Liver (tissue), 9 donors: Measurements from ENCODE around the gene GALNT8. TPM values are rescaled to one million over a fixed set of nuclear protein-coding genes. Genes with fewer than 3 reads are reported as not detected.

Experiments used
- DNase-seq: peaks from one replicate; pipeline ENCODE4 v3.0.0-alpha.2; 2017; ENCODE audit warnings: low spot score
- H3K27ac ChIP-seq, 2 donors: one replicate each; pipeline ENCODE4 v1.7.0; 2013; ENCODE audit warnings: inconsistent platforms in 2 of 2, low read length in 2 of 2, control low read depth in 1 of 2, low read depth in 1 of 2, mild to moderate bottlenecking in 1 of 2
- H3K27me3 ChIP-seq, 4 donors: one replicate each; pipeline versions ENCODE4 v1.6.1 to v1.7.0; 2013; ENCODE audit warnings: low read length in 3 of 4, inconsistent platforms in 1 of 4, mild to moderate bottlenecking in 1 of 4, moderate library complexity in 1 of 4; ENCODE audit not compliant: control insufficient read depth in 4 of 4, insufficient read depth in 4 of 4
- H3K36me3 ChIP-seq, 4 donors: one replicate each; pipeline versions ENCODE4 v1.6.1 to v1.7.0; 2013; ENCODE audit warnings: low read length in 3 of 4, mild to moderate bottlenecking in 3 of 4, low read depth in 1 of 4, moderate library complexity in 1 of 4; ENCODE audit not compliant: control insufficient read depth in 4 of 4, insufficient read depth in 3 of 4
- H3K4me1 ChIP-seq, 4 donors: one replicate each; pipeline versions ENCODE4 v1.6.1 to v1.7.0; 2013; ENCODE audit warnings: low read length in 3 of 4, mild to moderate bottlenecking in 3 of 4, moderate library complexity in 1 of 4; ENCODE audit not compliant: control insufficient read depth in 4 of 4, insufficient read depth in 4 of 4
- H3K4me3 ChIP-seq, 3 donors: one replicate each; pipeline versions ENCODE4 v1.6.1 to v1.7.0; 2013; ENCODE audit warnings: low read length in 3 of 3, control low read depth in 1 of 3, low read depth in 1 of 3, mild to moderate bottlenecking in 1 of 3
- H3K9ac ChIP-seq, 2 donors: one replicate each; pipeline ENCODE4 v1.7.0; 2013; ENCODE audit warnings: low read length in 2 of 2, mild to moderate bottlenecking in 2 of 2, moderate library complexity in 2 of 2, control low read depth in 1 of 2, low read depth in 1 of 2
- H3K9me3 ChIP-seq, 4 donors: one replicate each; pipeline versions ENCODE4 v1.6.1 to v1.7.0; 2013; ENCODE audit warnings: low read length in 3 of 4; ENCODE audit not compliant: control insufficient read depth in 4 of 4
- EGR1 ChIP-seq, 2 donors: IDR thresholded peaks; 2 replicates each; pipeline ENCODE4 v1.6.1; 2016 to 2018; ENCODE audit warnings: antibody characterized with exemption in 2 of 2, low read depth in 2 of 2
- FOXA2 ChIP-seq: IDR thresholded peaks from 2 replicates; pipeline ENCODE4 v1.6.1; 2016; ENCODE audit warnings: antibody characterized with exemption
- GABPA ChIP-seq, 2 donors: IDR thresholded peaks in 1 of 2; conservative IDR thresholded peaks in 1 of 2; 2 replicates each; pipeline ENCODE4 v1.6.1; 2016; ENCODE audit warnings: antibody characterized with exemption in 2 of 2, mild to moderate bottlenecking in 1 of 2, moderate library complexity in 1 of 2
- HNF4A ChIP-seq, 2 donors: conservative IDR thresholded peaks; 2 replicates each; pipeline ENCODE4 v1.6.1; 2016; ENCODE audit warnings: antibody characterized with exemption in 2 of 2, mild to moderate bottlenecking in 2 of 2
- HNF4G ChIP-seq: IDR thresholded peaks from 2 replicates; pipeline ENCODE4 v1.6.1; 2016; ENCODE audit warnings: antibody characterized with exemption
- JUND ChIP-seq, 2 donors: IDR thresholded peaks; 2 replicates each; pipeline ENCODE4 v1.6.1; 2016; ENCODE audit warnings: antibody characterized with exemption in 2 of 2
- MAX ChIP-seq: IDR thresholded peaks from 2 replicates; pipeline ENCODE4 v1.6.1; 2016; ENCODE audit warnings: antibody characterized with exemption
- NR2F2 ChIP-seq: IDR thresholded peaks from 2 replicates; pipeline ENCODE4 v1.6.1; 2016; ENCODE audit warnings: antibody characterized with exemption
- SP1 ChIP-seq: IDR thresholded peaks from 2 replicates; pipeline ENCODE4 v1.6.1; 2018; ENCODE audit warnings: antibody characterized with exemption, mild to moderate bottlenecking
- TAF1 ChIP-seq: conservative IDR thresholded peaks from 2 replicates; pipeline ENCODE4 v1.6.1; 2016; ENCODE audit warnings: antibody characterized with exemption, mild to moderate bottlenecking
- YY1 ChIP-seq: IDR thresholded peaks from 2 replicates; pipeline ENCODE4 v1.6.1; 2016; ENCODE audit warnings: antibody characterized with exemption, mild to moderate bottlenecking
- WGBS: extraction: QIAGEN DNeasy Blood & Tissue Kit; methylation state at CpG from one replicate; pipeline ENCODE4 v1.1.7; 2013; 5-methylcytosine and 5-hydroxymethylcytosine counted together
- polyA plus RNA-seq, 2 donors: library from polyadenylated mRNA; stranded (reverse) in 1 of 2; unstranded in 1 of 2; fragments of 200-250 nt in 1 of 2; fragments of >200 nt in 1 of 2; fragmentation: Nextera tagmentation in 1 of 2; extraction: Ambion mirVana in 1 of 2; gene quantifications; one replicate each; pipeline versions ENCODE4 v1.2.1 to v1.2.3, GENCODE V29; 2013 to 2015
- total RNA-seq, 2 donors: library from RNA; depleted of rRNA; stranded (reverse); fragments of >200 nt; gene quantifications; one replicate each; pipeline ENCODE4 v1.2.3, GENCODE V29; 2014
- TF ChIP-seq, protein P1 (sequence below): IDR thresholded peaks from 2 replicates; pipeline ENCODE4 v1.6.1; 2016; ENCODE audit warnings: antibody characterized with exemption, mild to moderate bottlenecking
- TF ChIP-seq, protein P2 (sequence below): IDR thresholded peaks from 2 replicates; pipeline ENCODE4 v1.6.1; 2016; ENCODE audit warnings: antibody characterized with exemption
- TF ChIP-seq, protein P3 (sequence below): fragments of 150-350 bp; IDR thresholded peaks from 2 replicates; pipeline ENCODE4 v1.5.1; 2017; ENCODE audit warnings: improper control_type of control experiment, low read depth, low read length; ENCODE audit not compliant: missing input control
- TF ChIP-seq, protein P4 (sequence below): IDR thresholded peaks from 2 replicates; pipeline ENCODE4 v1.6.1; 2016; ENCODE audit warnings: antibody characterized with exemption
- donor health status: healthy.
- donor health status: healthy.
- donor health status: healthy.
- donor health status: healthy.
- donor health status: healthy.

GALNT8 gene
- total and polyA plus RNA-seq, 4 donors, result 0.03 to 0.25 (median 0.19) TPM; not detected in 1

- peaks cover 0 to 8% (median 3%) of the 10 kb centered on the region in 4 donors for H3K27me3 ChIP-seq
Observed at GRCh38 chr12:4806439-4807115, 86.4 kb downstream of the GALNT8 start.

More at GRCh38 chr12:4806439-4807115, 86.4 kb downstream of the GALNT8 start:
- Histone ChIP-seq H3K9me3 (no peaks in the 10 kb centered on the region), H3K9ac (no peak overlapping the region), H3K4me1 (peaks cover 0 to 9% (median 3%) of the 10 kb centered on the region in 4 donors), H3K36me3 (no peaks in the 10 kb centered on the region), H3K4me3 (no peak overlapping the region), H3K27ac (no peak overlapping the region)
- WGBS, result 55% methylated on average over 8 of the region's 8 CpGs
- TF ChIP-seq HNF4G (no peak), TAF1 (no peak), SP1 (no peak), JUND (IDR thresholded peaks at IDR 0.05) (no peak), FOXA2 (no peak), MAX (no peak), EGR1 (IDR thresholded peaks at IDR 0.05; ENCODE audit: low read depth in 2 of 2) (no peak), HNF4A (conservative IDR thresholded peaks at IDR 0.05) (no peak), NR2F2 (no peak), YY1 (no peak), GABPA (IDR thresholded peaks at IDR 0.05 in 1 of 2, conservative IDR thresholded peaks at IDR 0.05 in 1 of 2) (no peak)
- TF ChIP-seq, protein P1, sequence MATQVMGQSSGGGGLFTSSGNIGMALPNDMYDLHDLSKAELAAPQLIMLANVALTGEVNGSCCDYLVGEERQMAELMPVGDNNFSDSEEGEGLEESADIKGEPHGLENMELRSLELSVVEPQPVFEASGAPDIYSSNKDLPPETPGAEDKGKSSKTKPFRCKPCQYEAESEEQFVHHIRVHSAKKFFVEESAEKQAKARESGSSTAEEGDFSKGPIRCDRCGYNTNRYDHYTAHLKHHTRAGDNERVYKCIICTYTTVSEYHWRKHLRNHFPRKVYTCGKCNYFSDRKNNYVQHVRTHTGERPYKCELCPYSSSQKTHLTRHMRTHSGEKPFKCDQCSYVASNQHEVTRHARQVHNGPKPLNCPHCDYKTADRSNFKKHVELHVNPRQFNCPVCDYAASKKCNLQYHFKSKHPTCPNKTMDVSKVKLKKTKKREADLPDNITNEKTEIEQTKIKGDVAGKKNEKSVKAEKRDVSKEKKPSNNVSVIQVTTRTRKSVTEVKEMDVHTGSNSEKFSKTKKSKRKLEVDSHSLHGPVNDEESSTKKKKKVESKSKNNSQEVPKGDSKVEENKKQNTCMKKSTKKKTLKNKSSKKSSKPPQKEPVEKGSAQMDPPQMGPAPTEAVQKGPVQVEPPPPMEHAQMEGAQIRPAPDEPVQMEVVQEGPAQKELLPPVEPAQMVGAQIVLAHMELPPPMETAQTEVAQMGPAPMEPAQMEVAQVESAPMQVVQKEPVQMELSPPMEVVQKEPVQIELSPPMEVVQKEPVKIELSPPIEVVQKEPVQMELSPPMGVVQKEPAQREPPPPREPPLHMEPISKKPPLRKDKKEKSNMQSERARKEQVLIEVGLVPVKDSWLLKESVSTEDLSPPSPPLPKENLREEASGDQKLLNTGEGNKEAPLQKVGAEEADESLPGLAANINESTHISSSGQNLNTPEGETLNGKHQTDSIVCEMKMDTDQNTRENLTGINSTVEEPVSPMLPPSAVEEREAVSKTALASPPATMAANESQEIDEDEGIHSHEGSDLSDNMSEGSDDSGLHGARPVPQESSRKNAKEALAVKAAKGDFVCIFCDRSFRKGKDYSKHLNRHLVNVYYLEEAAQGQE, result no peak
- TF ChIP-seq, protein P2, sequence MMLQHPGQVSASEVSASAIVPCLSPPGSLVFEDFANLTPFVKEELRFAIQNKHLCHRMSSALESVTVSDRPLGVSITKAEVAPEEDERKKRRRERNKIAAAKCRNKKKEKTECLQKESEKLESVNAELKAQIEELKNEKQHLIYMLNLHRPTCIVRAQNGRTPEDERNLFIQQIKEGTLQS, result no peak
- TF ChIP-seq, protein P3, sequence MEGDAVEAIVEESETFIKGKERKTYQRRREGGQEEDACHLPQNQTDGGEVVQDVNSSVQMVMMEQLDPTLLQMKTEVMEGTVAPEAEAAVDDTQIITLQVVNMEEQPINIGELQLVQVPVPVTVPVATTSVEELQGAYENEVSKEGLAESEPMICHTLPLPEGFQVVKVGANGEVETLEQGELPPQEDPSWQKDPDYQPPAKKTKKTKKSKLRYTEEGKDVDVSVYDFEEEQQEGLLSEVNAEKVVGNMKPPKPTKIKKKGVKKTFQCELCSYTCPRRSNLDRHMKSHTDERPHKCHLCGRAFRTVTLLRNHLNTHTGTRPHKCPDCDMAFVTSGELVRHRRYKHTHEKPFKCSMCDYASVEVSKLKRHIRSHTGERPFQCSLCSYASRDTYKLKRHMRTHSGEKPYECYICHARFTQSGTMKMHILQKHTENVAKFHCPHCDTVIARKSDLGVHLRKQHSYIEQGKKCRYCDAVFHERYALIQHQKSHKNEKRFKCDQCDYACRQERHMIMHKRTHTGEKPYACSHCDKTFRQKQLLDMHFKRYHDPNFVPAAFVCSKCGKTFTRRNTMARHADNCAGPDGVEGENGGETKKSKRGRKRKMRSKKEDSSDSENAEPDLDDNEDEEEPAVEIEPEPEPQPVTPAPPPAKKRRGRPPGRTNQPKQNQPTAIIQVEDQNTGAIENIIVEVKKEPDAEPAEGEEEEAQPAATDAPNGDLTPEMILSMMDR, result no peak
- TF ChIP-seq, protein P4, sequence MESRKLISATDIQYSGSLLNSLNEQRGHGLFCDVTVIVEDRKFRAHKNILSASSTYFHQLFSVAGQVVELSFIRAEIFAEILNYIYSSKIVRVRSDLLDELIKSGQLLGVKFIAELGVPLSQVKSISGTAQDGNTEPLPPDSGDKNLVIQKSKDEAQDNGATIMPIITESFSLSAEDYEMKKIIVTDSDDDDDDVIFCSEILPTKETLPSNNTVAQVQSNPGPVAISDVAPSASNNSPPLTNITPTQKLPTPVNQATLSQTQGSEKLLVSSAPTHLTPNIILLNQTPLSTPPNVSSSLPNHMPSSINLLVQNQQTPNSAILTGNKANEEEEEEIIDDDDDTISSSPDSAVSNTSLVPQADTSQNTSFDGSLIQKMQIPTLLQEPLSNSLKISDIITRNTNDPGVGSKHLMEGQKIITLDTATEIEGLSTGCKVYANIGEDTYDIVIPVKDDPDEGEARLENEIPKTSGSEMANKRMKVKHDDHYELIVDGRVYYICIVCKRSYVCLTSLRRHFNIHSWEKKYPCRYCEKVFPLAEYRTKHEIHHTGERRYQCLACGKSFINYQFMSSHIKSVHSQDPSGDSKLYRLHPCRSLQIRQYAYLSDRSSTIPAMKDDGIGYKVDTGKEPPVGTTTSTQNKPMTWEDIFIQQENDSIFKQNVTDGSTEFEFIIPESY, result no peak
- no peak for DNase-seq
